Measurements from ENCODE around the gene NAP1L1.

Gene NAP1L1

DNA sequence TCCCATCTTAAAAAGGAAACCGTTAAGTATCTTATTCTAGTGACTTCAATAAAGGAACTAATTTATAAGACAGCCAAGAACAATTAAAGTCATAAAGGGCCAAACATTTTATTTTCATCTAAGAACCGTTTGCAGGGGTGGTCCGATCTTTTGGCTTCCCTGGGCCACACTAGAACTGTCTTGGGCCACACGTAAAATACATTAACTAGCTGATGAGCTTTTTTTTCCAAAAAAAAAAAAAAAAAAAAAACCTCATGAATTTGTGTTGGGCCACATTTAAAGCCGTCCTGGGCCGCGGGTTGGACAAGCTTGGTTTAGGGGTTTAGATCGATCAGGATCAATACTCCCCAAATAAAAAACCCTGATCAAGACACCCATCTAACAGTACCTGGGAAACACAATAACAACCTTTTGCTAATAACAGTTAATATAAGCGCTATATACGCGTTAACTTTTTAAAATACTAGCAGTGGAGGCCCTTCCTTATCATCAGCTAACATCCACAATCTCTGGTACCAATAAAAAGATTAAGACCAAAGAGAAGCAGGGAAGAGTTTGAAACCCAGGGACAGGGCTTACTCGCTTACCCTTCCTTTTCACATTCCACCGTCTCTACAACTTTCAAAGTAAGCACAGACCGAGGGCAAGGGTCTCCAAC, 1.1 kb downstream of the NAP1L1 start:
- no peak for DNase-seq (ENCODE audit: low spot score)

DNA sequence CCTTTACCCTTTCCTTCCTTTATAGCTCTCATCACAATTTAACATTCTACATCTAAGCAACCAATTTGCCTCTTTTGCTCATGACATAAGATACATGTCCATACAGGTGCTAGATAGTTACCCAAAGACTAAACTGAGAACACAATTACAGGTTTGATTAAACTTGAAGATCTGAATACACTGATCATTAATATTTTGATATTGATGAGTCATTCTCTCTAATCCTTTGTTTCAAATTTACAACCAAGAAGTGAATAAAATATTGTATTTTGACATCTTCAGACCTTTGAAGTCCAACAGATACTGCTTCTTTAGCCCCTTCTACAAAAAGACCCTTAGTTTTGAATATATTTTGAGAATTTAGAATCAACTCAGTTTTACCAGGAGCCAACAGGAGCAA, 2.6 kb downstream of the NAP1L1 start:
- DNase-seq (ENCODE audit: low spot score), result no peak

DNA sequence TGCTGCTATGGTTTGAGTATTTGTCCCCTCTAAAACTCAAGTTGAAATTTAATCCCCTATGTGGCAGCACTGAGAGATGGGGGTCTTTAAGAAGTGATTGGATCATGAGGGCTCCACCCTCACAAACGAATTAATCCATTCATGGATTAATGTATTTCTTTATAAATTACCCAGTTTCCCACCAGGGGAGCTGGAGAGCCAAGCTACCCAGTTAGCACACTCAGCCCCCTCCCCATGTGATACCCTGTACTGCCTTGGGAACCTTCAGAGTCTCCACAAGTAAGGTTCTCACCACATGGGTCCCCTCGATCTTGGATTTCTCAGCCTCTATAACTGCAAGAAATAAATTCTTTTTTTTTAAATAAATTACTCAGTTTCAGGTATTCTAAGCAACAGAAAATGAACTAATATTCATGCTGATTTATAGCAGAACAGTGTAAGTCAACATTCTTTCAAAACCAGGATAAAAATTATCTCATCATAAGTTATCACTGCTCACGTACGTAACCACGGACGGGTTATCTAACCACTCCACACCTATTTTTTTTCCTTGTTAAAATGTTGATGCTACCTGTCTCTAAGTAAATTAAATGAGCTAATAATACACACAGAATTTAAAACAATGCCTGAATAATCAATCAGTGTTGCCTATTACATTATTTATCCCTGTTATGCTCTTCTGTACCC, 3.6 kb downstream of the NAP1L1 start:
- no peak for DNase-seq (ENCODE audit: low spot score)

DNA sequence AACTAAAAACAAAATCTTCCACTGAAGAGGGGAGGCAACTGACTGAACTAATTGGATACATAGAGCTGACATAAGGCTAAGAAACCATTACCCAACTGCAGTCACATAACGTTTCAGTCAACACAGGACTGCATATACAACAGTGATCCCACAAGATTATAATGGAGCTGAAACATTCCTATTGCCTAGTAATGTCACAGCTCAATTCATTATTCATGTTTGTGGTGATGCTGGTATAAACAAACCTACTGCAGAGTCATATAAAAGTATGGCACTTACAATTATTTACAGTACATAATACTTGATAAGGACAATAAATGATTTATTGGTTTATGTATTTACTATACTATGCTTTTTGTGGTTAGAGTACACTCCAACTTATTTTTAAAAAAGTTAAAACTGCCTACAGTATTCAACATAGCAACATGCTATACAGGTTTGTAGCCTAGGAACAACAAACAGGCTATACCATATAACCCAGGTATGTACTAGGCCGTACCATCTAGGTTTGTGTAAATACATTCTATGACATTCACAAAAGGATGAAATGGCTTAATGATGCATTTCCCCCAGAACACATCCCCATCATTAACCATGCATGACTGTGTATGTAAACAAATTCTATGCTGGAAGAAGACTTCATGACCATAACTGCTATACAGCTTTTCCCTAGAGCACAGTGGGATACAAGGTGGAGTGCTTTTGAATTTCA, 4.3 kb downstream of the NAP1L1 start:
- no peak for DNase-seq (ENCODE audit: low spot score)

DNA sequence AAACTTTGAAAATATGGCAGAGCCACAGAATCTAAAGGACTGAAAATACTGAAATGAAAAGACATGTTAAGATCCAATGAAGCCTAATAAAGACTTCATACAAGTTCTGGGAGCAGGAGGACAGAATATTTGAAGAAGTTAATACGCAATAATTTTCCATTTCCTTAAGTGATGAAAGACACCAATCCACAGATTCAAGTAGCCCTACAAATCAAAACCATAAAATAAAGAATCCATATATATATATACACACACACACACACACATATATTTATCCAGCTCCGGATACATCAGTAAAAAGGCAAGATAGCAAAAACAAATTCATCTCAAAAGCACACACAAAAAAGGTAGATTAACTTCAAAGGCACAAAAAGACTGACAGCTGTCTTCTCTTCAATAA, 5.7 kb downstream of the NAP1L1 start:
- no peak for DNase-seq (ENCODE audit: low spot score)

DNA sequence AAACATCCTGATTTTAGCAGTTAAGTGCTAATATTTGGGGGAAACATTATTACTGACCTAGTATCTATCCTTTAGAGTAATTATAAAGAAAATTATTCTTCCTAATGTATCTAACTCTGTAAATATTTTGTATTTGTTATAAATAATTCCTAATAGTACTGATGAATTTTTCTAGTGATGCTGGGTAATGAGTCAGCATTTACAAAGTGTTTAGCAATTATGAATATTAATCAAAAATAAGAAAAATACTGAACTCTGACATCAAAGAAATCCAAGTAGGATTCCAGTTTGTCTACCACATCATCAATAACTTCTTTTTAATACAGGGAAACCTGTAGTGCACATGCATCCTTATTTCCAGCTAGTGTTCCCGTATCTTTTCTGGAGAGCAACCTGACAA, 9.0 kb downstream of the NAP1L1 start:
- DNase-seq (ENCODE audit: low spot score), result no peak

DNA sequence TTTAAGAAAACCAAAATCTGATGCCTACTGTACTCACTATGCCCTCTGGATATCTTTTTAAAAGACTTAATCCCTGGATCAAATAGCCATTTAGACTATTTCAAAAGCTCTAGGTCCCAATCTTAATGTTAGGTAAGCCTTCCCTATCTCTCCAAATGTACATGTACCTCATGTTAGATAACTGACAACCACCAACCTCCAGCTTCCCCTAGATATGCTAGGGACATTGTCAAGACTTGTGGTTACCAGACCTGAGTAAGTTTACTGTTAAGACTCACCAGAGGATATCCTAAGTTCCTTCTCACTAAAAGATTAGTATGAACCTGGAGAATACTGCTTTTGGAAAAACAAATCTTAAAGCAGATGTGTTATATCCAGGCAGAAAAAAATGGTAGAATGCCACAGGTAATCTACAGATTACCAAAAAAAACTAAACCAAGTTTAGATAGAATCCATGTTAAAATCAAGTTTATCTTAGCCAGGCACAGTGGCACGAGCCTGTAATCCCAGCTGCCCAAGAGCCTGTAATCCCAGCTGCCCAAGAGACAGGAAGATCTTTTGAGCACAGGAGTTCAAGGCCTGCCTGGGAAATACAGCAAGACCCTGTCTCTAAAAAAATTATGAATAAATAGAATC, 9.7 kb downstream of the NAP1L1 start:
- DNase-seq (ENCODE audit: low spot score), result no peak

DNA sequence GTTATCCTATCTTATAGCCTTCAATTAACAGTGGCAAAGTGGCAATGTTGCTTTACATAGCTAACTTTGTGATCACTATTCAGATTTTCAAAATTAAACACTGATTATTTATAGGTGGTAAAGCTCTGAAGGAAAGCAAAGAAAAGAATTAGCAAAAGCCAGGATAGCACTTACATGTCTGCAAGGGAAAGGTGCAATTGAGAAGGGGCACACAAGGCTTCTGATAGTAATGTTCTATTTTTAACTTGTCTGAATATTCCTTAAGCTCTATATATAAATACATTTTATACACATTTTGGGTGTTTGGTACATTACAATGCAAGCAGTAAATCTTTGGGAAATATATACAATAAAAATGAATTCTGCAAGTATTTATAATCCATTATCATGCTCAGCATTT, 10.9 kb downstream of the NAP1L1 start:
- no peak for DNase-seq (ENCODE audit: low spot score)

DNA sequence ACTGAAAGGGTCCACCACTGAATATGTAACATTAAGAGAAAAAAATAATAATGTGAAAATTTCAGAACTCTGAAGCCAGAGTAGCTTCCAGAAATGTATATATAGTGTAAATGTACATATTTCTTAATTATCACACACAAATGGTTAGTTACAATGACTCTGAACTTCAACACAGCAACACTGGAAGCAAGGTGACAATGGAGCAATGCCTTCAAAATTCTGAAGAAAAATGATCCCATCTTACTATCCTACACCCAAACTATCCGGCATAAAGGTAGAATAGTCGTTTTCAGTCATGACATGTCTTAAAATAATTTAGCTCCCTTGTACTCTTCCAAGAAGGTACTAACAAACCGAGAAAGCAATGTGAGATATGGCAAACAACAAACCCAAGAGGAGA, 11.9 kb downstream of the NAP1L1 start:
- DNase-seq (ENCODE audit: low spot score), result no peak

DNA sequence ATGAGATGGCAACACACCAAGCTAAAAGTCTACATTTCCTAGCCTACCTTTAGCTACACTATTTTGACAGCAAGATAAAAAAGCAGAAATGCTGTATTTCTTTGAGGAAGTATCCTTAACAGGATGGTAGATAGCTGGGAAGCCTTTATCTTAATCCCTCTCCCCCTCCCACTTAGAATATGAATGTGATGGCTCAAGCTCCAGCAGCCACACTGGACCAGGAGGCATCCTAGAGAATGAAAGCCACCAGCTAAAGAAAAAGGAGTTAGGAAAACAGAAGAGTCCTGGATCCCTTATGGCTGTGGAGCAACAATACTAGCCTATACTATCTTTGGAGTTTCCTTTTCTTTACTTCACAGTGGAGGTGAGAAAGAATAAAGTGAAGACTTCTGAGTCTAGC, 15.1 kb downstream of the NAP1L1 start:
- DNase-seq (ENCODE audit: low spot score), result no peak

DNA sequence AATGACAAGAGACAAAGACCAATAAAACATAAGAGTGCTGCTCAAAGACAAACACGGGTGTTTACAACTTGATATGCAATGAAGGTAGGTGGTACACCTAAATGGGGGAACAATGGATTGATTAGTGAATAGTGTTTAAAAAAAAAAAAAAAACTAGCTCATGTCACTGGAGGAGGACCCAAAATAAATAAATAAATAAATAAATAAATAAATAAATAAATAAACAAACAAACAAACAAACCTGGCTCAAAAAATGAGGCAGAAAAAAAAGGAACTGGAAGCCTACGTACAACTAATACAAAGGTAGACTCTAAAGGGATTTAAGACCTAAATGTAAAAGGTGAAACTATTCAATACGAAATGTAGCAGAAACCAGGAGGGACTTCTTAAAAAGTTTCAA, 18.6 kb downstream of the NAP1L1 start:
- DNase-seq (ENCODE audit: low spot score), result no peak

DNA sequence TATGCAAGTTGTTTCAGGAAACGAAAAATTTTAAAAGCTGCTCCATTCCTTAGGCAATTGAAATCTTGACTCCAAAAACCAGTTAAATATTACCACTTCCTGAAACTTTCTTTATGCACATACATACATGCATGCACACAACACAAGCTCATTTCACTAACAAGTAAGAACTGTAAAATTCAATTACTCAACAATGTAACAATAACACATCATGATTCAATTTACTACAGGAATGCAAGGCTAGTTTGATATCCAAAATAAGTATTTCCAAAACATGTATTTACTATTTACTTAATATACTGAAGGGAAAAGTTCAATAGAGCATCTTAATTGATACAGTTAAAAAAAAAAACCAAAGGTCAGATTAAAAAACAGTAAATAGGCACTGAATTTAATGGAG, 19.6 kb downstream of the NAP1L1 start:
- DNase-seq (ENCODE audit: low spot score), result no peak

DNA sequence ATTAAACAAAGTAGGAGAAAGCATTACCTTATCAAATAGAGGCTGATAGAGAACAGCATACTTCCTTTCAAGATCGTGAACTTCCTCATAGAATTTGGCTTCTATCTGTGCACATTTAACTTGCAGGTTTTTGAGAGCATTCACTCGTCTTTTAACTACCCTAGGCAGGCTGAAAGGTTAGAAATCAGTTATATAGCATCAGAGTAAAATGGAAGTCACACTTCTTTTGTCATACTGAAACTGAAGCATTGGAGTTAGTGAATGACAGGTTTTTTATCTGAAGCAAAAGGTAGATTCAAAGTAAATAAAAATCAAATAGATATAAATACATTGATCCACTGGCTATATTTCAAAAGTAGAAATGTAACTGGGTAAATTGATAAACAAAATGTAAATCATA, 24.4 kb downstream of the NAP1L1 start:
- no peak for DNase-seq (ENCODE audit: low spot score)

DNA sequence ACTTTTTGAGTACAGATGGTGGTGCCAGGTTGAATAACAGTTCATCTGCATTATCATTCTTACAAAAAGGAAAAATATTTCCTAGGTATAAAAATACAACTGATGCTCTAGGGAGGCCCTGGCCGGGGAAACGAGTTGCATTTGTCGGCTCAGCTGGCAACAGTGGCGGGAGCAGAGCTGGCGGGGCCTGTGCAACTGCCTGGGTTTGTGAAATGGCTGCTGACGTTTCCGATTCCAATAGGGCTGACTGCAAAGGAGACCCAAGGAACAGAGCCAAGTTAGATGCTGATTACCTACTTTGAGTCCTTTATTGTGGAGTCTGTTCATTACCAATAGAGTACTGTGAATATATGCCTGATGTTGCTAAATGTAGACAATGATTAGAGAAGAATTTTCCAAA, 27.2 kb downstream of the NAP1L1 start:
- DNase-seq (ENCODE audit: low spot score), result no peak

DNA sequence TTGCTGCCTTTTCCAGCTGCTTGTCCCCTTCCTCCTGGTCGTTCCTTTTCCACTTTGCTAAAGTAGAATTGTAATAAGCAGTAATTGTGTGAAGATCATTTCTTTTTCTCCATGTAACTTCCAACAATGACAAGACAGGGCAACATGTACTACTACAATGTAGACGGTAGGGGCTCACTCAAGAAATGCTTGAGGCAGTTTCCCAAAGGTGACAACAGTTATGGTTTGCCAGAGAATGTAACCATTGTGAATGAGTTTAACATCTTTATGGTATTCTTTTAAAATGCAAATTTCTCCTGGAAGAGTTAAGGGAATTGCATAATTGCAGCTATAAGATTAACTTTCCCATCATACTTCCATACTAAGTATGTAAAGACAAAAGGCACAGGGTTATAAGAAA, 29.1 kb downstream of the NAP1L1 start:
- DNase-seq (ENCODE audit: low spot score), result no peak

DNA sequence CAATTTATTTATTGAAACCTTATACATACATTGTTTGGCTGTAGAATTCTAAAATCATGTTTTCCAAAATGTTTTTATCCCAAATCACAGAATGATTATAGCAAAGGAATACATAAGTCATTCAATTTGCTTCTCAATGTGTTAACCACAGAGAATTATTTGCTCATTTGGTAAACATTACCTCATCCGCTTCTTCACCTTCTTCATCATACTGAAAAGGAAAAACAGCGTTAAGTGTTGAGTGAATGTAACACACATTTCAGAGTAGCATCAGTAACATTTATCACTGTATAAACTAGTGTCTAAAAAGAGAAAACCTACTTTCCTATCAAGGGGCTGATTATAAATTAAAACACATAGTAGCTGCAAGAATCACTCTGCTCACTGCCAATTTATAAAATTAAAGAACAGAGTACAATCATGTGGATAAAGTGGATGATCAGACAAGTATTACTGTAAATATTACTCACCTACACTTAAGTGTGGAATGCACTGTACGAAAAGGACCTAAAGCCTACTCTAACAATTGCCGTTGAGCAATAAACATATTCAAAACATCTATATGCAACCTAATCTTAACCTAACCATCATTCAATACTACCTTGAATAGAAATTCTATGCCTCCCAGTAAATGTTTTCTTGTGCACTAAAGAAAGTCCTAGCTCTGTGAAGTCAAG, 34.8 kb downstream of the NAP1L1 start:
- DNase-seq (ENCODE audit: low spot score), result no peak

DNA sequence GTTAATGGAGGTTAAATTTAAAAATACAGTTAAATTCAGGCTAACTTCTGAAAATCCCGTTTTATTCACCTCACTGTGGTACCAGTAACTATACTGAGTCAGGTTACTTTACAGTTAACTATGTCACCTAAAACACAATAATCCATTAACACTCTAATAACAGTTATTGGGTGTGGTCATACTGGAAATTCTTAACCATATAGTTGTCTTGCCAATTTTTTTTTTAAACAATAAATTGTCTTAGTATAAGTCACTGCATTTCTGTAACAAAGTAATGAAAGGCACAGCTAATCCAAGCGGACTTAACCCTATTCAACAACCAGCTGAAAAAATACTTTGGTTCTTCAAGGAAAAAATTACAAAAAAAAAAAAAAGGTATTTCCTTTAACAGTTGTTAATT, 36.7 kb downstream of the NAP1L1 start:
- DNase-seq (ENCODE audit: low spot score), result no peak

DNA sequence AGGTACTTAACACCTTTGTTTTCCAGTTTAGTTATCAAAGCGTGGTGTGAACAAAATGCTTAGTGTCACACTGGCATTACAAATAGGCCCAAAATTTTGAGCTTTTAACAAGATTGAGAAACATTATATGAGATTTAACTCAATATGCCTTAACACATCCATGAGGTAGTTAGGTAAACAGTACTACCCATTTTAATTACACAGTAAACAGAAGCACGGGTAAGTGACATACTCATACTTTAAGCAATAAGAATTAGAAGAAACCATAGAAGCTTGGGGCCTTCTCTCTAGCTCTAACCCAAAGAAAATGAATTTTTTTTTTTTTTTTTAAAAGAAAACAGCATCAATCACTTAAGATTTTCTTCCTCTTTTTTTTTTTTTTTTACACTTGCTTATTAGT, 37.4 kb downstream of the NAP1L1 start:
- DNase-seq (ENCODE audit: low spot score), result no peak

DNA sequence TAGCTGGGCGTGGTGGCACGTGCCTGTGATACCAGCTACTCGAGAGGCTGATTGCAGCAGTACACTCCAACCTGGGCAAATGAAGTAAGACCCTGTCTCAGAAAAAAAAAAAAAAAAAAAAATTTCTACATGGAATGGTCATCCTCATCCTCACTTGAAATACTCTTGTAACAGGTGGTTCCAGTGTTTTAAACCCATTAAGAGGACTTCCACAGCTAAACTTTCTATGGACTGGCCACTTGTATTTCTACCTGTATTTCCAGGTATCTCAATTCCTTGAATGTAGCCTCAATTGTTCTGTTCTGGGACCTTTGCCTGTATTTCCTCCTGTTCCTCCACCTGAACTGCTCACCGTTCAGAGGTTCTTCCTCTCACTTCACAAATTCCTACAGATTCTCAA, 41.1 kb downstream of the NAP1L1 start:
- DNase-seq (ENCODE audit: low spot score), result no peak

DNA sequence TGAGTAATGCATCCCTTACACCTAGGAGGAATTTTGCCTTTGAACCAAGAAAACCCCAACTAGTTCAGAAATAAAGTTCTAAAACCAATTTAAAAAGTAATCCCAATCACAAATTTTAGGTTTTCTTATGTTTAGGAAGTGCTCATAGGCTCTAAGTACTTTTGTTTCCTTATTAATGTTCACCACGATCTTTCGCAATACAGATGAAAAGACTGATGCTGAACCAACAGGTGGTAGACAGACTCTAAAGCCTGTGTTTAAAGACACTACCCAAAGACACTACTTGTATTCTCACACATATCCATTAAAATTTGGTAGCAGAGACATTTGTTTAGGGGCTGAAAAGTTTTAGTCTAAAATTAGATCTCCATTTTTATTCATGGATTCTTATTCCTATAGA, 42.3 kb downstream of the NAP1L1 start:
- no peak for DNase-seq (ENCODE audit: low spot score)

DNA sequence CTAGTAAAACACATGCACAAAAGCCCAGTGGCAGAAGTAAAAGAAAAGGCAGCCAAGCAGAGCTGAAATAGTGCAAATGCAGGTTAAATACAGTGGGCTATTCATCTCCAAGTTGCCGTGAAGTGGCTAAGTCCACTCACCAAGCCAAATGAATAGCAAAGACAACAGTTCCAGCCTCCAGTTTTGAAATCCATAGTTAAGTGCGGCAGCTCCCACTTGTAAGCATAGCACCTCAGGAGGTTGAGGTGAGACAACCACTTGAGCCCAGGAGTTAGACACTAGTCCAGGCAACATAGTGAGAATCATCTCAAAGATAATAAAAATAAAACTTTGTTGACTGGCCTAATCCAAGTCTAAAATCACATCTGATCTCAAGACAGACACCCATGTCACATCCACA, 43.1 kb downstream of the NAP1L1 start:
- no peak for DNase-seq (ENCODE audit: low spot score)

DNA sequence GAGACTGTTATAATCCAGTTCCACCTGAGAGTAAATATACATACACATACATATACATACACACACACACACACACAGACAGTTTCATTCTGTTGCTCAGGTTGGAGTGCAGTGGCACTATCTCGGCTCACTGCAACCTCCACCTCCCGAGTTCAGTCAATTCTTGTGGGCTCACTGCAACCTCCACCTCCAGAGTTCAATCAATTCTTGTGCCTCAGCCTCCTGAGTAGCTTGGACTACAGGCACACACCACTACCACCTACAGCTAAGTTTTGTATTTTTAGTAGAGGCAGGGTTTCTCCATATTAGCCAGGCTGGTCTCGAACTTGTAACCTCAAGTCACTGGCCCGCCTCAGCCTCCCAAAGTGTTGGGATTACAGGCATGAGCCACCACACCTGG, 44.0 kb downstream of the NAP1L1 start:
- DNase-seq (ENCODE audit: low spot score), result no peak

DNA sequence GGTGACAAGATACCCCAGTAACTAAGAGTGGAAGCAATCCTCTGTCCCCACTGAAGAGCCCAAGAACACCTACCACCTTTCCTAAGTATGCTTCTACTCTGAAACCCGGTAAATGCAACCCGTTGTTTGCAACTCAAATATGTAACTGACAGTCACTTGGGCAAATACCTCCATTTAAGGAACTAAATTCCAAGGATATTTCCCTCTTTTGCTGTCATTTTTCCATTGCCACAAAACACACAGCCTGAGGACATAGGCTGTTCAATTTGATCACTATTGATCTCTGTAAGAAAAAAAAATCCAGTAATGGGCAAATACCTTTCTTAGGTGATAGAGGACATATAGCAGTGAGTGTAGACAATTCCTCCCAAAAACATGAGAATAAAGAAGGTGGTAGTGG, 46.3 kb downstream of the NAP1L1 start:
- DNase-seq (ENCODE audit: low spot score), result no peak
